HEK293T (cell line): ENCODE data around the gene TNRC18.

ENCODE experiments used
- ARNT ChIP-seq: fragments of 450-650 bp; IDR thresholded peaks from 2 replicates; pipeline ENCODE4 v1.6.1; 2017; ENCODE audit warnings: mild to moderate bottlenecking
- BHLHE40 ChIP-seq: fragments of 450-650 bp; IDR thresholded peaks from 2 replicates; pipeline ENCODE4 v1.6.1; 2016; ENCODE audit warnings: mild to moderate bottlenecking, moderate library complexity, borderline replicate concordance
- ELF4 ChIP-seq: fragments of 450-650 bp; IDR thresholded peaks from 2 replicates; pipeline ENCODE4 v1.6.1; 2017; ENCODE audit warnings: antibody characterized with exemption
- FOXA1 ChIP-seq: fragments of 450-650 bp; IDR thresholded peaks from 2 replicates; pipeline ENCODE4 v1.6.1; 2016; ENCODE audit warnings: mild to moderate bottlenecking
- FOXK2 ChIP-seq: fragments of 450-650 bp; IDR thresholded peaks from 2 replicates; pipeline ENCODE4 v1.6.1; 2016; ENCODE audit warnings: mild to moderate bottlenecking
- HDGF ChIP-seq: fragments of 450-650 bp; IDR thresholded peaks from 2 replicates; pipeline ENCODE4 v1.6.1; 2017; ENCODE audit warnings: antibody characterized with exemption, borderline replicate concordance
- LEF1 ChIP-seq: fragments of 450-650 bp; IDR thresholded peaks from 2 replicates; pipeline ENCODE4 v1.6.1; 2017; ENCODE audit warnings: mild to moderate bottlenecking, borderline replicate concordance
- SP1 ChIP-seq: fragments of 450-650 bp; IDR thresholded peaks from 2 replicates; pipeline ENCODE4 v1.6.1; 2017
- SUZ12 ChIP-seq: fragments of 450-650 bp; IDR thresholded peaks from 2 replicates; pipeline ENCODE4 v1.6.1; 2016; ENCODE audit warnings: mild to moderate bottlenecking
- ZNF384 ChIP-seq: fragments of 450-650 bp; IDR thresholded peaks from 2 replicates; pipeline ENCODE4 v1.6.1; 2016

GRCh38 chr7:5302577-5302976, 121.1 kb downstream of the TNRC18 start:
- no peak for TF ChIP-seq ELF4
- TF ChIP-seq LEF1 = no peak
- no peak for TF ChIP-seq BHLHE40
- no peak for TF ChIP-seq ARNT
- TF ChIP-seq SP1 = no peak
- no peak for TF ChIP-seq ZNF384
- TF ChIP-seq FOXA1 = no peak
- TF ChIP-seq SUZ12 = no peak
- no peak for TF ChIP-seq HDGF
- TF ChIP-seq FOXK2 = no peak
